HEK293 (cell line): ENCODE measurements around the gene DEAF1.

Experiments
- CTCF ChIA-PET: fragments of 350-600 bp; formaldehyde crosslinking; extraction: SDS; loops from one replicate; lab custom pipeline; 2021; ENCODE audit warnings: antibody characterized with exemption; lab: Yijun Ruan, JAX
- POLR2A ChIA-PET: fragments of 300-600 bp; formaldehyde crosslinking; extraction: SDS; loops from one replicate; lab custom pipeline; 2020; ENCODE audit warnings: antibody characterized with exemption, inconsistent platforms; lab: Yijun Ruan, JAX
- H3K27ac ChIP-seq: fragments of 200-500 bp; sonication (Bioruptor generic); 2 replicates; pipeline ENCODE4 v1.5.1; 2014; ENCODE audit warnings: low read depth, low read length, control low read depth, inconsistent platforms; ENCODE audit errors: extremely low read depth
- H3K36me3 ChIP-seq, 2 experiments: fragments of 200-500 bp in 1 of 2; sonication (Bioruptor generic) in 1 of 2; 1 replicate in 1 of 2; 2 replicates in 1 of 2; pipeline ENCODE4 v1.5.1; 2014 to 2017; ENCODE audit warnings: inconsistent platforms in 2 of 2, low read length in 2 of 2; ENCODE audit not compliant: control insufficient read depth in 2 of 2, insufficient read depth in 1 of 2
- H3K4me1 ChIP-seq: fragments of 200-500 bp; sonication (Bioruptor generic); 2 replicates; pipeline ENCODE4 v1.5.1; 2014; ENCODE audit warnings: mild to moderate bottlenecking, low read length, inconsistent platforms; ENCODE audit not compliant: control insufficient read depth, insufficient read depth
- H3K4me3 ChIP-seq: 2 replicates; pipeline ENCODE4 v1.5.1; 2011; ENCODE audit warnings: low read depth, mild to moderate bottlenecking, control low read depth, low read length, moderate library complexity
- H3K9me3 ChIP-seq: fragments of 200-500 bp; sonication (Bioruptor generic); 2 replicates; pipeline ENCODE4 v1.5.1; 2014; ENCODE audit warnings: low read depth, low read length, inconsistent platforms; ENCODE audit not compliant: control insufficient read depth, insufficient read depth
- KLF9 ChIP-seq: fragments of 450-650 bp; formaldehyde crosslinking; IDR thresholded peaks from 2 replicates; pipeline ENCODE4 v1.5.1; 2016; ENCODE audit warnings: missing biosample characterization, missing genetic modification characterization, low read depth
- MZF1 ChIP-seq: fragments of 450-650 bp; formaldehyde crosslinking; IDR thresholded peaks from 2 replicates; pipeline ENCODE4 v1.5.1; 2017; ENCODE audit warnings: missing biosample characterization, missing genetic modification characterization, borderline replicate concordance
- PBX3 ChIP-seq: sonication (generic); formaldehyde crosslinking; IDR thresholded peaks from 2 replicates; pipeline ENCODE4 v1.8.1; 2022; ENCODE audit warnings: mild to moderate bottlenecking, moderate library complexity, missing genetic modification reagents
- PRDM6 ChIP-seq: fragments of 450-650 bp; formaldehyde crosslinking; IDR thresholded peaks from 2 replicates; pipeline ENCODE4 v1.5.1; 2017; ENCODE audit warnings: missing biosample characterization, missing genetic modification characterization
- REST ChIP-seq: fragments of 450-650 bp; formaldehyde crosslinking; IDR thresholded peaks from 2 replicates; pipeline ENCODE4 v1.5.1; 2016; ENCODE audit warnings: missing biosample characterization, missing genetic modification characterization
- SETDB1 ChIP-seq: IDR thresholded peaks from one replicate; pipeline ENCODE4 v1.6.1; 2017; ENCODE audit warnings: mild to moderate bottlenecking, low read length, moderate library complexity, mixed read lengths; ENCODE audit not compliant: insufficient read length
- YY2 ChIP-seq: fragments of 450-650 bp; formaldehyde crosslinking; IDR thresholded peaks from 2 replicates; pipeline ENCODE4 v1.5.1; 2016; ENCODE audit warnings: missing biosample characterization, missing genetic modification characterization
- ZBTB20 ChIP-seq: fragments of 450-650 bp; formaldehyde crosslinking; IDR thresholded peaks from 2 replicates; pipeline ENCODE4 v1.5.1; 2016; ENCODE audit warnings: missing biosample characterization, missing genetic modification characterization
- ZFHX2 ChIP-seq: fragments of 450-650 bp; formaldehyde crosslinking; conservative IDR thresholded peaks from 2 replicates; pipeline ENCODE4 v1.5.1; 2016; ENCODE audit warnings: missing biosample characterization, missing genetic modification characterization
- ZNF19 ChIP-seq: fragments of 450-650 bp; formaldehyde crosslinking; IDR thresholded peaks from 2 replicates; pipeline ENCODE4; 2016; ENCODE audit warnings: missing biosample characterization, missing genetic modification characterization, low read depth
- ZNF514 ChIP-seq: fragments of 450-650 bp; formaldehyde crosslinking; IDR thresholded peaks from 2 replicates; pipeline ENCODE4 v1.5.1; 2016; ENCODE audit warnings: missing biosample characterization, missing genetic modification characterization
- ZNF530 ChIP-seq: fragments of 450-650 bp; formaldehyde crosslinking; IDR thresholded peaks from 2 replicates; pipeline ENCODE4 v1.5.1; 2016; ENCODE audit warnings: low read depth, missing biosample characterization, missing genetic modification characterization
- ZSCAN18 ChIP-seq: fragments of 450-650 bp; formaldehyde crosslinking; IDR thresholded peaks from 2 replicates; pipeline ENCODE4 v1.5.1; 2016; ENCODE audit warnings: missing biosample characterization, missing genetic modification characterization

The DEAF1 gene

GRCh38 chr11:725624-726202 lies 30.7 kb upstream of the DEAF1 start:
- Histone ChIP-seq H3K4me3 (no peak overlapping the region), H3K27ac (no peak overlapping the region), H3K4me1 (no peaks in the 10 kb centered on the region; the same call in 1 of the 2 replicates), H3K9me3 (no peaks in the 10 kb centered on the region), H3K36me3 (no peaks in the 10 kb centered on the region)
- ChIA-PET CTCF (interaction anchor here (0.6 to 3.1 kb wide), 8 partner anchors 19 to 171 kb away, joined by 3 to 17 read pairs (median 4); partner anchors contain the start of genes TALDO1 and TMEM80), POLR2A (interaction anchor here (1.0 to 1.6 kb wide), 5 partner anchors 19 to 150 kb away, joined by 3 to 13 read pairs (median 5); partner anchors contain the start of genes DEAF1, GATD1 and TMEM80)
- TF ChIP-seq ZNF19 (tag by site-specific recombination) (no peak), REST (tag by site-specific recombination) (no peak)

- no peak overlapping the region for H3K4me3 ChIP-seq
- no peaks in the 10 kb centered on the region for H3K36me3 ChIP-seq
- H3K4me1 ChIP-seq = no peaks in the 10 kb centered on the region; the same call in 1 of the 2 replicates
- no peak overlapping the region for H3K27ac ChIP-seq
- no peak for TF ChIP-seq MZF1 (tag by site-specific recombination)
- no peak for TF ChIP-seq PRDM6
- TF ChIP-seq ZBTB20 (tag by site-specific recombination) = no peak
- no peak for TF ChIP-seq SETDB1
- TF ChIP-seq YY2 (tag by site-specific recombination) = no peak
- TF ChIP-seq ZNF530 (tag by site-specific recombination) = no peak
- no peak for TF ChIP-seq ZSCAN18 (tag by site-specific recombination)
- no peaks in the 10 kb centered on the region for H3K9me3 ChIP-seq
- ChIA-PET CTCF (interaction anchor here (0.6 to 3.3 kb wide), 5 partner anchors 29 to 170 kb away, joined by 3 to 28 read pairs (median 5); partner anchors contain the start of genes DEAF1 and TMEM80), POLR2A (interaction anchor here (1.5 kb wide), 1 partner anchor 149 kb away, joined by 3 read pairs; no protein-coding TSS in a partner anchor)
Observed at GRCh38 chr11:724778-725386, 29.9 kb upstream of the DEAF1 start.

GRCh38 chr11:724049-724777 lies 29.2 kb upstream of the DEAF1 start:
- no peaks in the 10 kb centered on the region; the same call in 1 of the 2 replicates for H3K4me1 ChIP-seq
- no peak overlapping the region for H3K27ac ChIP-seq
- no peaks in the 10 kb centered on the region for H3K9me3 ChIP-seq
- ChIA-PET POLR2A (interaction anchor here (0.6 to 3.2 kb wide), 3 partner anchors 28 to 148 kb away, joined by 3 to 16 read pairs (median 3); partner anchors contain the start of gene TMEM80), CTCF (interaction anchor here (0.5 to 3.8 kb wide), 13 partner anchors 13 to 188 kb away, joined by 3 to 28 read pairs (median 4); partner anchors contain the start of genes DEAF1, EPS8L2 and TMEM80)
- TF ChIP-seq PBX3 (CRISPR knock-in tag) = 0 out of 2 replicates have a peak, but pooled peaks have one; percentile 39
- peak; percentile 30; the same call in 1 of the 2 replicates for TF ChIP-seq ZFHX2 (tag by site-specific recombination)
- TF ChIP-seq ZNF514 (tag by site-specific recombination) = no peak
- peak; percentile 74 for TF ChIP-seq KLF9 (tag by site-specific recombination)
- H3K36me3 ChIP-seq = no peaks in the 10 kb centered on the region
- H3K4me3 ChIP-seq = no peak overlapping the region
